Mesendoderm (in vitro differentiated cells): ENCODE results near the gene ZNF224. TPM values are rescaled to one million over a fixed set of nuclear protein-coding genes. Genes with fewer than 3 reads are reported as not detected.

ENCODE experiments used
- DNase-seq: peaks from one replicate; pipeline ENCODE4 v3.0.0; 2013
- H2AK5ac ChIP-seq: 2 replicates; pipeline ENCODE4 v1.6.1; 2013; ENCODE audit warnings: low read length, inconsistent platforms
- H2BK120ac ChIP-seq: 2 replicates; pipeline ENCODE4 v1.6.1; 2013; ENCODE audit warnings: low read depth, mild to moderate bottlenecking, low read length, moderate library complexity, mixed read lengths
- H2BK15ac ChIP-seq: replicated peaks from 2 replicates; pipeline ENCODE4 v1.6.1; 2013; ENCODE audit warnings: low read depth, mild to moderate bottlenecking, moderate library complexity
- H2BK5ac ChIP-seq: 2 replicates; pipeline ENCODE4 v1.6.1; 2013; ENCODE audit warnings: low read length, inconsistent platforms
- H3K18ac ChIP-seq: 2 replicates; pipeline ENCODE4 v1.6.1; 2013; ENCODE audit warnings: mild to moderate bottlenecking, low read length, mixed read lengths
- H3K23ac ChIP-seq: one replicate; pipeline ENCODE4 v1.6.1; 2013; ENCODE audit warnings: low read length
- H3K27ac ChIP-seq: 2 replicates; pipeline ENCODE4 v1.5.1; 2013; ENCODE audit warnings: low read depth, mild to moderate bottlenecking, inconsistent platforms, low read length, moderate library complexity
- H3K27me3 ChIP-seq: 2 replicates; pipeline ENCODE4 v1.6.1; 2013; ENCODE audit warnings: low read length, control low read depth, mild to moderate bottlenecking, inconsistent platforms; ENCODE audit not compliant: insufficient read depth, poor library complexity
- H3K36me3 ChIP-seq: 2 replicates; pipeline ENCODE4 v1.6.1; 2013; ENCODE audit warnings: low read length, inconsistent platforms; ENCODE audit not compliant: control insufficient read depth, insufficient read depth
- H3K4ac ChIP-seq: one replicate; pipeline ENCODE4 v1.6.1; 2013; ENCODE audit warnings: low read depth, mild to moderate bottlenecking, low read length, moderate library complexity
- H3K4me1 ChIP-seq: 2 replicates; pipeline ENCODE4 v1.6.1; 2013; ENCODE audit warnings: low read depth, low read length, inconsistent platforms; ENCODE audit not compliant: control insufficient read depth
- H3K4me2 ChIP-seq: 2 replicates; pipeline ENCODE4 v1.6.1; 2013; ENCODE audit warnings: low read length
- H3K4me3 ChIP-seq: 2 replicates; pipeline ENCODE4 v1.5.1; 2013; ENCODE audit warnings: mild to moderate bottlenecking, low read length
- H3K56ac ChIP-seq: one replicate; pipeline ENCODE4 v1.6.1; 2013; ENCODE audit warnings: low read length
- H3K79me1 ChIP-seq: 2 replicates; pipeline ENCODE4 v1.6.1; 2013; ENCODE audit warnings: low read length, inconsistent platforms
- H3K79me2 ChIP-seq: 2 replicates; pipeline ENCODE4 v1.6.1; 2013; ENCODE audit warnings: mild to moderate bottlenecking, low read length; ENCODE audit not compliant: control insufficient read depth, insufficient read depth
- H3K9ac ChIP-seq: 2 replicates; pipeline ENCODE4 v1.6.1; 2013; ENCODE audit warnings: low read length, inconsistent platforms
- H4K5ac ChIP-seq: one replicate; pipeline ENCODE4 v1.6.1; 2013; ENCODE audit warnings: low read length
- H4K8ac ChIP-seq: one replicate; pipeline ENCODE4 v1.6.1; 2013; ENCODE audit warnings: low read depth, mild to moderate bottlenecking, control low read depth, low read length, moderate library complexity
- WGBS: extraction: QIAGEN DNeasy Blood & Tissue Kit; methylation state at CpG from one replicate; pipeline ENCODE4 v1.1.7; 2013; ENCODE audit warnings: low lambda C conversion rate, missing lambda C conversion rate; ENCODE audit not compliant: insufficient coverage; ENCODE audit errors: extremely low coverage; 5-methylcytosine and 5-hydroxymethylcytosine counted together
- polyA plus RNA-seq, 2 experiments: library from polyadenylated mRNA; stranded (reverse); fragments of 200-250 nt; gene quantifications; one replicate each; pipeline ENCODE4 v1.2.3, GENCODE V29; 2013

Gene ZNF224
- polyA plus RNA-seq (2013, experiment 1 of 2), result 4.7 TPM
- polyA plus RNA-seq (2013, experiment 2 of 2), result 5.0 TPM

DNA sequence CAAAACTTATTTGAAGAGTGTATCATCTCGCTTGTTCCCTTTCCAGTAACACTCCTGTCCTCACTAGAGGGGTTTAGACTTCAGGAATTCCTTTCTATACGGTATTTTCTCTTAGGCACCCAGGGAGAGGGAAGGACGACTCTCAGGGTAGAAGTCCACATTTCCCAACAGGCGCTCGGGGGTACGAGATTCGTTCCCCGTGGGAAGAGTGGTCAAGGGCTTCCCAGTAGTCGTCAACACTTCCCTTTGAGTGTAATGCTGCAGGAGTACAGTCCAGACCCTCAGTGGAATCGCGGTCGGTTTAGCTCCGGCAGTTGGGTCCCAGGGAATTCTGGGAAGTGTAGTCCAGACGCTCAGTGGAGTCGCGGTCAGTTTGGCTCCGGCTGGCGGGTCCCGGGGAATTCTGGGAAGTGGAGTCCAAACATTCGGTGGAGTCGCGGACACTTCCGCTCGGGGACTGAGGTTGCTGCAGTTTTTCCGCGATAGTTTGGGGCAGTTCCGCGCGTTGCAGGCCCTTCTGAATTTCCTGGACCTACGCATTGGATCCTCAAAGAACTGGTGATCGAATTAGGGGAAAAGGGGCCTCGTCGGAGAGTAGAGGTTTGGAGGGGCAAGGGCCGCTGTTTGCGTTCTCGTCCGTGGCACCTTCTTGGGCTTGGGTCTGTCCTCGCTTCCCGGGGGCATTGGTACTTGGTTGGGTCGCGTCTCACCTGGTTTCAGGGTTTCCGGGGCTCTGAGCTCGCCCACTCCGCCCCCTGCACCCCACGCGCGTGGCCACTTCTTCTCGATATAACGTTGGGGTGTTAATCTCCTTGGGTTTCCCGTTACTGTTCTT lies at the start of gene ZNF224:
Gene ZNF224, plus strand, starts transcription at position 431 of the 835 bp plus-strand sequence. CDS start 3,513 bp downstream, outside the sequence.
- no peaks in the 10 kb centered on the region for H3K4me1 ChIP-seq
- no peak within 1 kb of the TSS for H3K4ac ChIP-seq
- no peak within 1 kb of the TSS for H4K5ac ChIP-seq
- H3K9ac ChIP-seq, result peak within 1 kb of the TSS; percentile 93
- no peak within 1 kb of the TSS for H2BK120ac ChIP-seq
- peak within 1 kb of the TSS; percentile 88 for H3K4me2 ChIP-seq
- peak within 1 kb of the TSS; percentile 91 for H3K56ac ChIP-seq
- H3K27ac ChIP-seq, result no peak within 1 kb of the TSS
- H3K4me3 ChIP-seq, result peak within 1 kb of the TSS; percentile 97
- no CpG with 5 or more reads among the region's 50 CpGs for WGBS
- H3K79me2 ChIP-seq, result peaks cover 1% of the 10 kb centered on the region
- no peak within 1 kb of the TSS for H2BK5ac ChIP-seq
- no peaks in the 10 kb centered on the region for H3K27me3 ChIP-seq
- H3K18ac ChIP-seq, result no peak within 1 kb of the TSS
- no peaks in the 10 kb centered on the region for H3K36me3 ChIP-seq
- no peak within 1 kb of the TSS for H4K8ac ChIP-seq
- H2AK5ac ChIP-seq, result no peak within 1 kb of the TSS
- H3K23ac ChIP-seq, result no peak within 1 kb of the TSS
- H3K79me1 ChIP-seq, result peaks cover 1% of the 10 kb centered on the region
- no peak within 1 kb of the TSS for H2BK15ac ChIP-seq
- DNase-seq, result peak; percentile 96

DNA sequence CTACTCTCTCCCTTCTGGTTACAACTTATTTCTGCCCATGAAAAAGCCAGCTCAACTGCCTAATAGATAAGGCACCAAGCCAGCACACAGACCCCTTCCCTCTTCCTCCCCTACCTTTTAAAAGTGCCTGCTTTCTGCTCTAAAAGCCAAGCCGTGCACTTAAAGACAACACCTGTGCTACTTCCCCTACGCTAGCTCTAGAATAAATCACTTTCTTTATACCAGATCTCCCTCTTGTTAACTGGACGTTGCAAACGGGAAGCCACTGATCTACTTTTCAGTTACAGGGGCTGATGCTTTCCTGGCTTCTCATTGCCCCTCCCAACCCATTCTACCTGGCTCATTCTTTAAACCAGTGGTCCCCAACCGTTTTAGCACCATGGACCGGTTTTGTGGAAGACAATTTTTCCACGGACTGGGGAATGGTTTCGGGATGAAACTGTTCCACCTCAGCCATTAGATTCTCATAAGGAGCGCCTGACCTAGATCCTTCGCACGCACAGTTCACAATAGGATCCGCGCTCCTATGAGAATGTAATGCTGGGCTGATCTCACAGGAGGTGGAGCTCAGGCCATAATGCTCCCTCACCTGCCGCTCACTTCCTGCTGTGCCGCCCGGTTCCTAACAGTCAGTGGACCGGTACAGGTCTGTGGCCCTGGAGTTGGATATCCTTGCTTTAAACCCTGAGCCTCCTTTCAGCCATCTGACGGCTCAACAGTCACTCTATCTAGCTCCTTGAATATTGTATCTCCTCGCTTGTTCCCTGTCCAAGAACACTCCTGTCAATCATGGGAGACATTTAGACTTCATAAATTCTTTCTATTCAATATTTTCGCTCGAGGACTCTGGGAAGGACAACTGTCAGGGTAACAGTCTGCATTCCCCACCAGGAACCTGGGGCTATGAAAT lies 43.2 kb upstream of the ZNF224 start:
- peak overlapping the region; percentile 13 for H4K8ac ChIP-seq
- no peak overlapping the region for H3K9ac ChIP-seq
- H2BK15ac ChIP-seq, result no peak overlapping the region
- peaks cover 2% of the 10 kb centered on the region for H3K79me1 ChIP-seq
- H2AK5ac ChIP-seq, result no peak overlapping the region
- H3K79me2 ChIP-seq, result no peaks in the 10 kb centered on the region
- H3K4me2 ChIP-seq, result peak overlapping the region; percentile 96
- H3K56ac ChIP-seq, result peak overlapping the region; percentile 80
- H3K27ac ChIP-seq, result no peak overlapping the region
- H3K27me3 ChIP-seq, result no peaks in the 10 kb centered on the region
- no peak overlapping the region for H2BK120ac ChIP-seq
- H3K36me3 ChIP-seq, result no peaks in the 10 kb centered on the region
- H3K4ac ChIP-seq, result no peak overlapping the region
- H3K23ac ChIP-seq, result no peak overlapping the region
- no peak overlapping the region for H4K5ac ChIP-seq
- no CpG with 5 or more reads among the region's 21 CpGs for WGBS
- H2BK5ac ChIP-seq, result no peak overlapping the region
- H3K4me3 ChIP-seq, result peak overlapping the region; percentile 51
- no peaks in the 10 kb centered on the region for H3K4me1 ChIP-seq
- no peak overlapping the region for H3K18ac ChIP-seq
- no peak for DNase-seq

DNA sequence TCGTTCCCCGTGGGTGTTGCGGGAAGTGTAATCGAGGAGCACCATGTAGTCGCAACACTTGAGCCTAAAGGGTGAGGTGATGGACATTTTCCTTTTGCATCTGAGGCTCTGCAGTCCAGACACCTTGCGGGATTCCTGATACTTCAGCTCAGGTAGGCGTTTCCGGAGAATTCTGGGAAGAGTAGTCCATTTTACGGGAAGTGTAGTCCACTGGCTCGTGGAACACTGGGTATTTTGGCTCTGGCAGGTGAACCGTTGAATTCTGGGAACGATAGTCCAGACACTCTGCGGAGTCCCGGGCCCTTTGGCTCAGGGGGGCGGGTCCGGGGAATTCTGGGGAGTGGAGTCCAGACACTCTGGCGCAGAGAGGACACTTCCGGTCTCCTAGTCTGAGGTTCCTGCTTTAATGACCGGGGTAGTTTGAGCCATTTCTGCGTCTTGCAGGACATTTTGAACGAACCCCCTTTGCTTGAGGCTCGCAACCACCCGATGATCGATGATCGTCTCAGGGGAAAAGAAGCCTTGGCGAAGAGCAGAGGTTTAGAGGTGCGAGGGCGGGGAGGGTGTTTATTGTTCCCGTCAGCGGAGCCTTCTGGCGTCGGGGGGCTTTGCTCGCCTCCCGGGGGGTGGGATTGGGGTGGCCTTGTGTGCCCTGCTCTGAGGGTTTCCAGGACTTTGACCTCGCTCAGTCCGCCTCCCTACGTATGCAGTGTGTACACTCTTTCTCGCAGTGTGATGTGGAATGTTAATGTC lies 42.3 kb upstream of the ZNF224 start, which contains the start of gene ZNF223:
Gene ZNF223, plus strand, starts transcription at position 387 of the 753 bp plus-strand sequence. CDS start 3,141 bp downstream, outside the sequence.
- no peaks in the 10 kb centered on the region for H3K79me2 ChIP-seq
- H3K4ac ChIP-seq, result peak within 1 kb of the TSS; percentile 82
- peak within 1 kb of the TSS; percentile 78 for H4K8ac ChIP-seq
- H3K79me1 ChIP-seq, result peaks cover 2% of the 10 kb centered on the region
- peak within 1 kb of the TSS; percentile 98 for H3K4me3 ChIP-seq
- H3K23ac ChIP-seq, result no peak within 1 kb of the TSS
- H2AK5ac ChIP-seq, result no peak within 1 kb of the TSS
- H3K27ac ChIP-seq, result no peak within 1 kb of the TSS
- no peak within 1 kb of the TSS for H2BK15ac ChIP-seq
- peak within 1 kb of the TSS; percentile 96 for H3K56ac ChIP-seq
- no peaks in the 10 kb centered on the region for H3K36me3 ChIP-seq
- peak; percentile 97 for DNase-seq
- H3K9ac ChIP-seq, result peak within 1 kb of the TSS; percentile 88
- no peak within 1 kb of the TSS for H2BK5ac ChIP-seq
- H2BK120ac ChIP-seq, result no peak within 1 kb of the TSS
- peak within 1 kb of the TSS; percentile 78 for H3K18ac ChIP-seq
- H3K27me3 ChIP-seq, result no peaks in the 10 kb centered on the region
- H3K4me2 ChIP-seq, result peak within 1 kb of the TSS; percentile 96
- no peaks in the 10 kb centered on the region for H3K4me1 ChIP-seq
- H4K5ac ChIP-seq, result no peak within 1 kb of the TSS
- no CpG with 5 or more reads among the region's 38 CpGs for WGBS

DNA sequence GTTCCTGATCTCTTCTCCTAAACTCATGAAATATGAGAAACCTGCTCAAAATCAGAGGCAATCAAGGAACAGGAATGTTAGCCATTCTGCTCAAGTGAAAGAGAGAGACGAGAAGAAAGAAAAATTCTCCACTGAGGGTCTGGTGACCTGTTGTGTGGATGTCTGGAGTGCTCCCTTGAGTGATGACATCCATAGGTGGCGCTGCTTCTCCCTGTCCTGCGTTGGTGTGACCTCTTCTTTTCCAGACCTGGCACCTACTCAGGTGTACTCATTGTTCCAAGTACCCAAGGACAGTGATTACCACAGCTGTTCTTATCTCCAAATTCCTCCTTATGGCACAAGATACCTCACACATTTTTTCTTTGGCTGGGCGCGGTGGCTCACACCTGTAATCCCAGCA lies 38.3 kb upstream of the ZNF224 start:
- Histone ChIP-seq H3K4me2 (no peak overlapping the region), H2BK15ac (no peak overlapping the region), H3K79me2 (no peaks in the 10 kb centered on the region), H3K27ac (no peak overlapping the region), H3K18ac (no peak overlapping the region), H3K79me1 (peaks cover 2% of the 10 kb centered on the region), H4K5ac (no peak overlapping the region), H3K56ac (no peak overlapping the region), H3K4me1 (no peaks in the 10 kb centered on the region), H3K4ac (no peak overlapping the region), H3K9ac (no peak overlapping the region), H2AK5ac (no peak overlapping the region), H2BK120ac (no peak overlapping the region), H4K8ac (no peak overlapping the region), H2BK5ac (no peak overlapping the region), H3K36me3 (peaks cover 2% of the 10 kb centered on the region), H3K4me3 (no peak overlapping the region), H3K23ac (no peak overlapping the region), H3K27me3 (no peaks in the 10 kb centered on the region)
- DNase-seq, result no peak
- no CpG with 5 or more reads among the region's 5 CpGs for WGBS

DNA sequence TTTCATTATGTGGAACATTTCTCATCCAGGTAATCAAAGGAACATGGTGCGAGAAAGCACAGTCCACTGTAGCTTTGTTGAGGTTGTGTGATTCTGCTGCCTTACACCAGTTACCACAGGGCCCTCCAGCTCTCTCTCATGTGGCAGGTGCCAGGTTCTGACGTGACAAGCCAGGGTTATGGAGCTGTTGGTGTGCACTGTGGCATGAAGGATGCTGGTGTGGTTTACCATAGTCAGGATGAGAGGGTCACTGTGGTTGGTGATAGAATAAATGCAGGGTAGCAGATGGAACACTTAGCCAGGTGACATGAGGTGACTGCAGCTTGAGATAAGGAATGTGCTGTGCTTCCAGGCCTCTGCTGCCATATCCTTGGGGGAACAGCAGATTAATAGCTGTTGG lies 34.9 kb upstream of the ZNF224 start:
- no peak overlapping the region for H2AK5ac ChIP-seq
- H3K4me1 ChIP-seq, result no peaks in the 10 kb centered on the region
- no peak overlapping the region for H3K56ac ChIP-seq
- no peak for DNase-seq
- no peaks in the 10 kb centered on the region for H3K79me2 ChIP-seq
- no peak overlapping the region for H4K8ac ChIP-seq
- H3K9ac ChIP-seq, result no peak overlapping the region
- H3K36me3 ChIP-seq, result peaks cover 3% of the 10 kb centered on the region
- H3K27me3 ChIP-seq, result no peaks in the 10 kb centered on the region
- no CpG with 5 or more reads among the region's 2 CpGs for WGBS
- no peak overlapping the region for H3K27ac ChIP-seq
- no peak overlapping the region for H4K5ac ChIP-seq
- no peak overlapping the region for H3K4me3 ChIP-seq
- no peaks in the 10 kb centered on the region for H3K79me1 ChIP-seq
- no peak overlapping the region for H3K4ac ChIP-seq
- H2BK5ac ChIP-seq, result no peak overlapping the region
- H2BK120ac ChIP-seq, result no peak overlapping the region
- H3K23ac ChIP-seq, result no peak overlapping the region
- H3K18ac ChIP-seq, result no peak overlapping the region
- no peak overlapping the region for H2BK15ac ChIP-seq
- no peak overlapping the region for H3K4me2 ChIP-seq
